HepG2 (cell line): Measurements from ENCODE around the gene BET1L. TPM values are rescaled to one million over a fixed set of nuclear protein-coding genes. Genes with fewer than 3 reads are reported as not detected.

Experiments used
- ATF7-NPFF ChIP-seq: sonication (generic); formaldehyde crosslinking; IDR thresholded peaks from 2 replicates; pipeline ENCODE4 v1.8.1; 2023; ENCODE audit warnings: mild to moderate bottlenecking, low read depth, missing genetic modification reagents, moderate library complexity
- BCLAF1 ChIP-seq: fragments of 450-650 bp; IDR thresholded peaks from 2 replicates; pipeline ENCODE4 v1.6.1; 2017; ENCODE audit warnings: mild to moderate bottlenecking
- CBX1 ChIP-seq: IDR thresholded peaks from one replicate; pipeline ENCODE4 v1.6.1; 2016; ENCODE audit warnings: antibody characterized with exemption, low read depth
- ETV5 ChIP-seq: IDR thresholded peaks from 2 replicates; pipeline ENCODE4 v1.6.1; 2018; ENCODE audit warnings: missing biosample characterization, missing genetic modification reagents, inconsistent platforms, borderline replicate concordance
- FOXK1 ChIP-seq: sonication (generic); formaldehyde crosslinking; IDR thresholded peaks from 2 replicates; pipeline ENCODE4 v1.4.0; 2020; ENCODE audit warnings: low read depth, missing genetic modification reagents, borderline replicate concordance
- GLMP ChIP-seq: sonication (generic); formaldehyde crosslinking; IDR thresholded peaks from 2 replicates; pipeline ENCODE4 v1.9.0; 2021; ENCODE audit warnings: missing genetic modification reagents, mild to moderate bottlenecking, borderline replicate concordance
- HNF1A ChIP-seq, 2 experiments: sonication (generic) in 1 of 2; formaldehyde crosslinking in 1 of 2; IDR thresholded peaks; 2 replicates each; pipeline versions ENCODE4 v1.4.0 to v1.6.1; 2016 to 2020; ENCODE audit warnings: borderline replicate concordance in 1 of 2, low read depth in 1 of 2, mild to moderate bottlenecking in 1 of 2, missing genetic modification reagents in 1 of 2
- HNRNPK ChIP-seq: fragments of 200-400 bp; formaldehyde crosslinking; IDR thresholded peaks from 2 replicates; pipeline ENCODE4 v1.6.1; 2018; ENCODE audit warnings: low read length, low read depth, moderate library complexity, mild to moderate bottlenecking; ENCODE audit not compliant: poor library complexity, severe bottlenecking
- HNRNPL ChIP-seq: fragments of 200-400 bp; formaldehyde crosslinking; IDR thresholded peaks from 2 replicates; pipeline ENCODE4 v1.6.1; 2017; ENCODE audit warnings: mild to moderate bottlenecking, low read depth, low read length
- MAZ ChIP-seq, 2 experiments: sonication (generic) in 1 of 2; formaldehyde crosslinking in 1 of 2; IDR thresholded peaks; 2 replicates each; pipeline versions ENCODE4 v1.5.0 to v1.6.1; 2012 to 2020; ENCODE audit warnings: low read depth in 2 of 2, mild to moderate bottlenecking in 2 of 2, borderline replicate concordance in 1 of 2, improper control_type of control experiment in 1 of 2, low read length in 1 of 2, missing genetic modification reagents in 1 of 2, moderate library complexity in 1 of 2
- RXRA ChIP-seq: sonication (generic); formaldehyde crosslinking; IDR thresholded peaks from 2 replicates; pipeline ENCODE4 v1.5.1; 2020; ENCODE audit warnings: missing genetic modification reagents
- YY1 ChIP-seq: IDR thresholded peaks from 2 replicates; pipeline ENCODE4 v1.6.1; 2011; ENCODE audit warnings: low read length, low read depth, moderate library complexity, mild to moderate bottlenecking; ENCODE audit not compliant: insufficient read depth, insufficient replicate concordance
- ZBTB38 ChIP-seq: sonication (generic); formaldehyde crosslinking; IDR thresholded peaks from 2 replicates; pipeline ENCODE4 v1.5.1; 2020; ENCODE audit warnings: mild to moderate bottlenecking, missing genetic modification reagents
- ZFP37 ChIP-seq: sonication (generic); formaldehyde crosslinking; IDR thresholded peaks from 2 replicates; pipeline ENCODE4 v1.4.0; 2020; ENCODE audit warnings: missing genetic modification reagents, borderline replicate concordance
- ZNF234 ChIP-seq: sonication (generic); formaldehyde crosslinking; conservative IDR thresholded peaks from 2 replicates; pipeline ENCODE4 v1.5.1; 2020; ENCODE audit warnings: mild to moderate bottlenecking, missing genetic modification reagents
- ZNF280B ChIP-seq: sonication (generic); formaldehyde crosslinking; IDR thresholded peaks from 2 replicates; pipeline ENCODE4 v1.5.0; 2020; ENCODE audit warnings: missing genetic modification reagents, mild to moderate bottlenecking, borderline replicate concordance
- polyA plus RNA-seq, 8 experiments: library from polyadenylated mRNA; depleted of rRNA in 3 of 8; stranded (reverse) in 7 of 8; unstranded in 1 of 8; fragments of >200 nt; fragmentation: Illumina TruSeq in 4 of 8; extraction: Trizol in 4 of 8; gene quantifications; 2 replicates each; pipeline versions ENCODE4 v1.2.1 to v1.2.3, GENCODE V29; 2011 to 2016; ENCODE audit warnings: low read depth in 4 of 8, missing spikeins in 1 of 8, mixed read lengths in 1 of 8; ENCODE audit not compliant: insufficient read depth in 1 of 8
- total RNA-seq, 5 experiments: library from RNA; depleted of rRNA; stranded (reverse); fragments of >200 nt; fragmentation: Illumina TruSeq; extraction: Trizol; gene quantifications; 2 replicates each; pipeline ENCODE4 v1.2.3, GENCODE V29; 2016; ENCODE audit warnings: low read depth in 1 of 5

The BET1L gene
- total and polyA plus RNA-seq, 2 of the 13 experiments (the other 11 are each of a cell fraction or from before 2014, with no cell fraction given) = 26.2 to 59.6 TPM

GRCh38 chr11:236774-237767 lies 29.9 kb upstream of the BET1L start, which contains the start of gene PSMD13 (continued):
- TF ChIP-seq GLMP (CRISPR knock-in tag) (no peak), HNF1A (IDR thresholded peaks at IDR 0.05; ENCODE audit: low read depth) (no peak), HNF1A (CRISPR knock-in tag; IDR thresholded peaks at IDR 0.05; ENCODE audit: borderline replicate concordance) (peak; percentile 25; the same call in 1 of the 2 replicates), ZNF280B (peak; percentile 73; the same call in 1 of the 2 replicates), BCLAF1 (no peak), ATF7-NPFF (CRISPR knock-in tag) (no peak), RXRA (peak; percentile 71; the same call in 1 of the 2 replicates), HNRNPK (no peak), ZBTB38 (peak; percentile 30; the same call in 1 of the 2 replicates), HNRNPL (no peak), ZFP37 (CRISPR knock-in tag) (peak; percentile 82; the same call in 1 of the 2 replicates), CBX1 (no peak), MAZ (IDR thresholded peaks at IDR 0.05; ENCODE audit: borderline replicate concordance, low read depth, low read length) (no peak), MAZ (CRISPR knock-in tag; IDR thresholded peaks at IDR 0.05; ENCODE audit: low read depth) (peak; percentile 47; the same call in 1 of the 2 replicates), ETV5 (peak; percentile 81), YY1 (peak; percentile 83), ZNF234 (CRISPR knock-in tag) (no peak), FOXK1 (CRISPR knock-in tag) (peak; percentile 63)
